Bronchial epithelial cell (primary cell): ENCODE results near the gene NLRP9. TPM values are rescaled to one million over a fixed set of nuclear protein-coding genes. Genes with fewer than 3 reads are reported as not detected.

ENCODE experiments used
- DNase-seq: peaks from one replicate; pipeline ENCODE4 v3.0.0-alpha.2; 2010; ENCODE audit warnings: low read depth
- FAIRE-seq: peaks from 2 replicates; lab custom pipeline; 2011; peaks lifted over from hg19 to GRCh38; lab: Jason Lieb, UNC
- H3K27me3 ChIP-seq: 2 replicates; pipeline ENCODE4 v1.5.1; 2011; ENCODE audit warnings: low read length; ENCODE audit not compliant: control insufficient read depth, insufficient read depth
- H3K36me3 ChIP-seq: 2 replicates; pipeline ENCODE4 v1.5.1; 2011; ENCODE audit warnings: low read length; ENCODE audit not compliant: control insufficient read depth, insufficient read depth
- H3K4me3 ChIP-seq: 2 replicates; pipeline ENCODE4 v1.5.1; 2011; ENCODE audit warnings: mild to moderate bottlenecking, low read depth, low read length, control low read depth
- CTCF ChIP-seq: IDR thresholded peaks from 2 replicates; pipeline ENCODE4 v1.5.1; 2011; ENCODE audit warnings: mild to moderate bottlenecking, moderate library complexity, low read length, control low read depth, inconsistent platforms; ENCODE audit not compliant: insufficient read depth, severe bottlenecking
- total RNA-seq: library from RNA; depleted of rRNA; stranded (reverse); fragments of >200 nt; gene quantifications from 2 replicates; pipeline ENCODE4 v1.2.1, GENCODE V29; 2014

The NLRP9 gene
- total RNA-seq, 1 donor from 2014 or later = not detected

- Histone ChIP-seq H3K4me3 (no peak overlapping the region), H3K36me3 (peaks cover 22% of the 10 kb centered on the region), H3K27me3 (no peaks in the 10 kb centered on the region)
- peak; percentile 65 for DNase-seq
- no peak for FAIRE-seq
- no peak for TF ChIP-seq CTCF
Observed at GRCh38 chr19:55676889-55677505, 61.2 kb downstream of the NLRP9 start.

- peak; percentile 9 for TF ChIP-seq CTCF
- DNase-seq = peak; percentile 30
- peaks cover 22% of the 10 kb centered on the region for H3K36me3 ChIP-seq
- H3K4me3 ChIP-seq = peak overlapping the region; percentile 79
- FAIRE-seq = no peak
- H3K27me3 ChIP-seq = no peaks in the 10 kb centered on the region
Observed at GRCh38 chr19:55676383-55676782, 61.8 kb downstream of the NLRP9 start.

GRCh38 chr19:55675661-55676354 is 62.4 kb downstream of the NLRP9 start:
- Histone ChIP-seq H3K36me3 (peaks cover 21% of the 10 kb centered on the region), H3K4me3 (peak overlapping the region; percentile 79), H3K27me3 (no peaks in the 10 kb centered on the region)
- peak; percentile 4 for DNase-seq
- FAIRE-seq = no peak
- no peak for TF ChIP-seq CTCF

- Histone ChIP-seq H3K27me3 (no peaks in the 10 kb centered on the region), H3K4me3 (peak within 1 kb of the TSS; percentile 79), H3K36me3 (peaks cover 25% of the 10 kb centered on the region)
- DNase-seq (peak; percentile 86), FAIRE-seq (no peak)
- TF ChIP-seq CTCF = no peak
Observed at GRCh38 chr19:55674841-55675660, 63.2 kb downstream of the NLRP9 start, which contains the start of gene EPN1. Gene EPN1, plus strand, starts transcription at chr19:55675226. Its CDS starts 3,402 bp downstream, at chr19:55678628.

- TF ChIP-seq CTCF = no peak
- Histone ChIP-seq H3K36me3 (peaks cover 30% of the 10 kb centered on the region), H3K27me3 (no peaks in the 10 kb centered on the region), H3K4me3 (peak overlapping the region; percentile 79)
- no peak for DNase-seq
- FAIRE-seq = no peak
Observed at GRCh38 chr19:55674459-55674840, 63.8 kb downstream of the NLRP9 start.
